Ascending aorta (tissue), 2 donors: ENCODE measurements around the gene STIM1. TPM values are rescaled to one million over a fixed set of nuclear protein-coding genes. Genes with fewer than 3 reads are reported as not detected.

Source experiments
- DNase-seq, 2 donors: peaks; one replicate each; pipeline ENCODE4 v3.0.0-alpha.2; 2019; ENCODE audit warnings: low spot score in 2 of 2
- H3K27ac ChIP-seq, 2 donors: fragments of 200-600 bp; sonication (generic); one replicate each; pipeline ENCODE4 v1.5.1; 2016 to 2017; ENCODE audit warnings: mild to moderate bottlenecking in 1 of 2
- H3K27me3 ChIP-seq: fragments of 200-600 bp; sonication (generic); one replicate; pipeline ENCODE4 v1.5.1; 2017
- H3K36me3 ChIP-seq, 2 donors: fragments of 200-600 bp; sonication (generic); one replicate each; pipeline ENCODE4 v1.5.1; 2016
- H3K4me1 ChIP-seq, 2 donors: fragments of 200-600 bp; sonication (generic); one replicate each; pipeline ENCODE4 v1.5.1; 2016 to 2017; ENCODE audit warnings: mild to moderate bottlenecking in 1 of 2
- H3K4me3 ChIP-seq, 2 donors: fragments of 200-600 bp; sonication (generic); one replicate each; pipeline ENCODE4 v1.5.1; 2016 to 2017; ENCODE audit warnings: mild to moderate bottlenecking in 1 of 2
- H3K9me3 ChIP-seq, 2 donors: fragments of 200-600 bp; sonication (generic); one replicate each; pipeline ENCODE4 v1.5.1; 2016
- CTCF ChIP-seq, 3 experiments: fragments of 200-600 bp in 2 of 3; fragments of 450-650 bp in 1 of 3; sonication (generic) in 2 of 3; IDR thresholded peaks; one replicate each; pipeline ENCODE4 v1.5.1; 2016 to 2019; ENCODE audit warnings: antibody characterized with exemption in 3 of 3, mild to moderate bottlenecking in 1 of 3, moderate library complexity in 1 of 3
- intact Hi-C: fragments of 100-400 bp; cut with DNase I; formaldehyde crosslinking; loops from one replicate; pipeline ENCODE4 v1.15.1; 2023
- total RNA-seq: library from RNA; depleted of rRNA; stranded (reverse); fragments of >200 nt; gene quantifications from one replicate; pipeline ENCODE4 v1.1.0, GENCODE V29; 2016

The STIM1 gene
- total RNA-seq, 1 donor from 2014 or later = 48.1 TPM

- no peak overlapping the region for H3K4me3 ChIP-seq
These were observed 86.9 kb downstream of the STIM1 start for GRCh38 chr11:3942160-3942955.

GRCh38 chr11:3942956-3943497 is 87.6 kb downstream of the STIM1 start:
- H3K9me3 ChIP-seq = no peaks in the 10 kb centered on the region
- H3K27me3 ChIP-seq = no peaks in the 10 kb centered on the region
- H3K27ac ChIP-seq = peak overlapping the region; percentile 48 to 64
- no peaks in the 10 kb centered on the region for H3K36me3 ChIP-seq
- H3K4me3 ChIP-seq = no peak overlapping the region
- TF ChIP-seq CTCF (IDR thresholded peaks at IDR 0.05) = no peak
- intact Hi-C loops = loop anchor here (2.0 kb wide), 1 partner anchor 88 kb away; the partner anchor contains the start of gene STIM1
- peaks cover 42 to 70% of the 10 kb centered on the region in 2 donors for H3K4me1 ChIP-seq
- no peak for DNase-seq

More at GRCh38 chr11:3942160-3942955, 86.9 kb downstream of the STIM1 start:
- Histone ChIP-seq H3K27ac (peak overlapping the region; percentile 48 to 64), H3K36me3 (no peaks in the 10 kb centered on the region), H3K9me3 (no peaks in the 10 kb centered on the region), H3K4me1 (peaks cover 39 to 66% of the 10 kb centered on the region in 2 donors), H3K27me3 (no peaks in the 10 kb centered on the region)
- intact Hi-C loops = loop anchor here (2.0 kb wide), 1 partner anchor 88 kb away; the partner anchor contains the start of gene STIM1
- no peak for TF ChIP-seq CTCF (IDR thresholded peaks at IDR 0.05)
- DNase-seq = no peak

- peaks cover 42 to 69% of the 10 kb centered on the region in 2 donors for H3K4me1 ChIP-seq
- intact Hi-C loops = no loop called here
- no peaks in the 10 kb centered on the region for H3K36me3 ChIP-seq
- H3K27ac ChIP-seq = peak overlapping the region; percentile 64 to 85
- H3K27me3 ChIP-seq = no peaks in the 10 kb centered on the region
- no peak for TF ChIP-seq CTCF (IDR thresholded peaks at IDR 0.05)
- DNase-seq = peak; percentile 14 to 80
- no peaks in the 10 kb centered on the region for H3K9me3 ChIP-seq
- no peak overlapping the region for H3K4me3 ChIP-seq
These were observed 88.7 kb downstream of the STIM1 start for GRCh38 chr11:3944198-3944597.

GRCh38 chr11:3946455-3947017 is 91.1 kb downstream of the STIM1 start:
- TF ChIP-seq CTCF (IDR thresholded peaks at IDR 0.05) = no peak
- H3K9me3 ChIP-seq = no peaks in the 10 kb centered on the region
- H3K36me3 ChIP-seq = no peaks in the 10 kb centered on the region
- no peak for DNase-seq
- H3K4me1 ChIP-seq = peaks cover 50 to 78% of the 10 kb centered on the region in 2 donors
- intact Hi-C loops = loop anchor here (5.0 kb wide), 1 partner anchor 121 kb away; no protein-coding TSS in a partner anchor
- no peaks in the 10 kb centered on the region for H3K27me3 ChIP-seq
- H3K4me3 ChIP-seq = peak overlapping the region in 1 of 2 donors; percentile 31
- peak overlapping the region; percentile 85 to 88 for H3K27ac ChIP-seq

GRCh38 chr11:3947061-3947460 is 91.6 kb downstream of the STIM1 start:
- peak in 1 of 2 donors; percentile 67 for DNase-seq

More at GRCh38 chr11:3947061-3947460, 91.6 kb downstream of the STIM1 start:
- H3K27me3 ChIP-seq = no peaks in the 10 kb centered on the region
- TF ChIP-seq CTCF (IDR thresholded peaks at IDR 0.05) = no peak
- intact Hi-C loops = loop anchor here (5.0 kb wide), 1 partner anchor 120 kb away; no protein-coding TSS in a partner anchor
- no peaks in the 10 kb centered on the region for H3K36me3 ChIP-seq
- H3K4me1 ChIP-seq = peaks cover 51 to 79% of the 10 kb centered on the region in 2 donors
- H3K4me3 ChIP-seq = no peak overlapping the region
- H3K9me3 ChIP-seq = no peaks in the 10 kb centered on the region
- peak overlapping the region; percentile 85 to 88 for H3K27ac ChIP-seq
